Measurements from ENCODE around the gene ESR2.

ESR2 gene

GRCh38 chr14:64201296-64201695, 92.9 kb downstream of the ESR2 start:
- no peaks in the 10 kb centered on the region; the same call in none of the 2 replicates for H3F3A ChIP-seq (ENCODE audit: control insufficient read depth, insufficient read depth)
- H3K4me3 ChIP-seq (ENCODE audit: low read length): no peak overlapping the region
- H3K36me3 ChIP-seq (ENCODE audit: control insufficient read depth, low read length): peaks cover 91% of the 10 kb centered on the region
- no peaks in the 10 kb centered on the region for H3K9me2 ChIP-seq (replicated peaks; ENCODE audit: control insufficient read depth, low read length)
- no peaks in the 10 kb centered on the region for H3K27me3 ChIP-seq (ENCODE audit: control insufficient read depth, low read length)
- no peak overlapping the region for H3K4me2 ChIP-seq (ENCODE audit: low read length)
- TF ChIP-seq CTCF (IDR thresholded peaks at IDR 0.05; ENCODE audit: low read depth, low read length, poor library complexity, severe bottlenecking) (no peak), EZH2phosphoT487 (IDR thresholded peaks at IDR 0.05; ENCODE audit: borderline replicate concordance, low read length) (no peak)
- H3K9me3 ChIP-seq (ENCODE audit: control insufficient read depth, insufficient read depth, low read length): no peaks in the 10 kb centered on the region
- peaks cover 6% of the 10 kb centered on the region for H3K4me1 ChIP-seq (ENCODE audit: control insufficient read depth, low read length)
- H3K79me2 ChIP-seq (ENCODE audit: control insufficient read depth, low read length): peaks cover 15% of the 10 kb centered on the region
- H4K20me1 ChIP-seq (ENCODE audit: control insufficient read depth, insufficient read depth, low read depth, low read length): no peaks in the 10 kb centered on the region
- H3K27ac ChIP-seq (ENCODE audit: low read depth, low read length): no peak overlapping the region

- Histone ChIP-seq H3K27ac (ENCODE audit: low read depth, low read length) (no peak overlapping the region), H4K20me1 (ENCODE audit: control insufficient read depth, insufficient read depth, low read depth, low read length) (no peaks in the 10 kb centered on the region), H3F3A (ENCODE audit: control insufficient read depth, insufficient read depth) (no peaks in the 10 kb centered on the region; the same call in none of the 2 replicates), H3K9me3 (ENCODE audit: control insufficient read depth, insufficient read depth, low read length) (no peaks in the 10 kb centered on the region), H3K36me3 (ENCODE audit: control insufficient read depth, low read length) (peaks cover 92% of the 10 kb centered on the region), H3K9me2 (replicated peaks; ENCODE audit: control insufficient read depth, low read length) (no peaks in the 10 kb centered on the region), H3K4me1 (ENCODE audit: control insufficient read depth, low read length) (peaks cover 17% of the 10 kb centered on the region), H3K27me3 (ENCODE audit: control insufficient read depth, low read length) (no peaks in the 10 kb centered on the region), H3K4me2 (ENCODE audit: low read length) (no peak overlapping the region), H3K4me3 (ENCODE audit: low read length) (no peak overlapping the region), H3K79me2 (ENCODE audit: control insufficient read depth, low read length) (peaks cover 23% of the 10 kb centered on the region)
- TF ChIP-seq EZH2phosphoT487 (IDR thresholded peaks at IDR 0.05; ENCODE audit: borderline replicate concordance, low read length) (no peak), CTCF (IDR thresholded peaks at IDR 0.05; ENCODE audit: low read depth, low read length, poor library complexity, severe bottlenecking) (no peak)
Observed at GRCh38 chr14:64200170-64200569, 94.0 kb downstream of the ESR2 start.

DNA sequence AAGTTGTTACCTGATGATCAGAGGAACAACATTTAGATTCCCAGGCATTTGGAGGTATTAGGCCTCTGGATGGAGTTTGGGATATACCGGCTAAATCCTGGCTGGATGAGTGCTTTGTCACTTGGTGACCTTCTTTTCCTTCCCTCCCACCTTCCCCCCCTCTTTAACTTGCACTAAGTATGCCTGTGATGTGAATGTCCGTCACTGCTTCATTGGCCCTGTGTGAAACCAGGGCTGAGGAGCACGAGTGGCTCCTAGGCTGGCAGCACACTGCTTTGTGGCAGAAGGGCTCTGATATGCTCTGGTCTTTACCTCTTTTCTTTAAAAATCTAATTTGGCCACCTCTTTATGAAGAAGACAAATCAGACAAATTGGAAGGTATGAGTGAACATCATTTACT, 95.7 kb downstream of the ESR2 start:
- peaks cover 34% of the 10 kb centered on the region for H3K4me1 ChIP-seq (ENCODE audit: control insufficient read depth, low read length)
- H3K27me3 ChIP-seq (ENCODE audit: control insufficient read depth, low read length): no peaks in the 10 kb centered on the region
- H3F3A ChIP-seq (ENCODE audit: control insufficient read depth, insufficient read depth): no peaks in the 10 kb centered on the region; the same call in none of the 2 replicates
- H4K20me1 ChIP-seq (ENCODE audit: control insufficient read depth, insufficient read depth, low read depth, low read length): no peaks in the 10 kb centered on the region
- peaks cover 92% of the 10 kb centered on the region for H3K36me3 ChIP-seq (ENCODE audit: control insufficient read depth, low read length)
- no peak overlapping the region for H3K27ac ChIP-seq (ENCODE audit: low read depth, low read length)
- peaks cover 30% of the 10 kb centered on the region for H3K79me2 ChIP-seq (ENCODE audit: control insufficient read depth, low read length)
- H3K4me3 ChIP-seq (ENCODE audit: low read length): no peak overlapping the region
- TF ChIP-seq CTCF (IDR thresholded peaks at IDR 0.05; ENCODE audit: low read depth, low read length, poor library complexity, severe bottlenecking) (no peak), EZH2phosphoT487 (IDR thresholded peaks at IDR 0.05; ENCODE audit: borderline replicate concordance, low read length) (no peak)
- H3K4me2 ChIP-seq (ENCODE audit: low read length): no peak overlapping the region
- H3K9me2 ChIP-seq (replicated peaks; ENCODE audit: control insufficient read depth, low read length): no peaks in the 10 kb centered on the region
- H3K9me3 ChIP-seq (ENCODE audit: control insufficient read depth, insufficient read depth, low read length): no peaks in the 10 kb centered on the region

Measured in DOHH2 (cell line).